ENCODE results near the gene STK4.

Gene STK4

DNA sequence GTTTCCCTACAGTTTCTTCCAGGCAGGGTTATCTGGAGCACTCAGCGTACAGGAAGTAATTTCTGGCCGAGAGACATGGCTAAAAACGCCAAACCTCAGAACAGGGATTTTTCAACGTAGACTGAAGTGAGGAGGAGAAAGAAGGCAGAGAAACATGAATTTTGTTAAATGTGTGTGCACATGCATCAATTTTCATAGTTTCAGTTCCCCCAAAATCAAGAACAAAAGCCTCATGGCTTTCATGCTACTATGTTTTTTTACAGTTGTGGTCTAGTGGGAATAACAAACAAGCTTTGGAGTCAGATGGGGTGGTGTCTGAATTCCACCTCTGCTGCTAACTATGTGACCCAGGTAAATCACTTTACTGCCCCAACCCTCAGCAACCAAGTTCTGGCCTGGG lies 11.0 kb upstream of the STK4 start:
- no peak for DNase-seq

DNA sequence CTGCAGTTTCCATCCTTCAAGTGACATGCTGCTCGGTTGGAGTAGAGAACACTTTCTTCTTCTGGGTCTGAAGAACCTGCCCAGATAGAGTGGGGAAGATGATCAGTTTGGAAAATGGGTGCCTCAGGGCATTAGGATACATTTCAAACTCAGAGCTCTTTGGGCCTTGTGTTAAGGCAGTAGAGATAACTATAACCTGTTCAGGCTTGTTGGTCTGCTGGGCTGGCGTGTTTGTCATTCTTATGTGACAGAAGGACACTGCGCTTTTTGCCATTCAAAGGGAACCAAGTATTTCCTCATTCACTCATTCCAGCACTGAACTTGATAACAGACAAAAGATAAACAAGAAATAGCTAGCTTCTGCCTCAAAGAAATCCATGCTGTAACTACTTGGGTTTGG lies 9.9 kb upstream of the STK4 start:
- no peak for DNase-seq

DNA sequence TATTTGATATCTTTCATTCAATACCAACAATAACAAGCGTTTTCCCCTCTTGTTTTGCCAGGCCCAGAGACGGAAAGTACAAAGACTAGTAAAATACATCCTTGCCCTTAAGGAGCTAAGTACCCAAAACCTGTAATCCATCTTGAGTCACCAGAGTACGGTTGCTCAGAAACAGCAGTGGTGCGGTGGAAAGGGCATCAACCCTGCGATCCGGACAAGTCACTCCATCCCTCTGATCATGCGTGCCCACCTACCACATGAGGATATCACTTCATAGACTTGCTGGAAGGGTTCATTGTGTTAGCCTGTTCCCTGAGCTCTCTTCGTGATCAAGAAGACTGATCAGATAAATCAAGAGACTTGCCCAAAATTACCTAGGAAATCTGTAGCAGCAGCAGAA lies 8.0 kb upstream of the STK4 start:
- no peak for DNase-seq

DNA sequence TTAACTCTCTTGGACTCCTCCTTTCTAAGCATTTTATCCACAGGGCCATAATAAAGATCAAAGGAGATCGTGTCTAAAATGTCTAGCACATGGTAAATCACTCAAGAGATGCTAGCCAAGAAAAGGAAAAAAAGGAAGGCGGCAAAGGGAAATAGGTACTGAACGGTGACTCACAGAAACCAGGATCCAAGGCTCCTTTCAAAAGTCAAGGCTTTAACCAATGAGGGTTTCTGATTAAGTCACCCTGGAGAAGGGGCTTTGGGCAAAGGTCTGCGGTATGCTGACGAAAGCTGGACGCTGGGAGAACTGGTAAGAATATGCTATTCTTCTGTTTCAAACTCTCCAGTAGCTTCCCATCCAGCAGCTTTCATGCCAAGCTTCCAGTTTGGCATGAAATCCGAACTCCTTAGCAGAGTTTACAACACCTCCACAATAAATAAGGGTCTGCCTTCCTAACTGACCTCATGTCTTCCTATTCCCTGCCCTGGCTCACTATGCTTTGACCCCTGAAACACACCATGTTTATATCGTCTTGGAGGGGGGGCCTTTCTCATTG lies 7.2 kb upstream of the STK4 start:
- DNase-seq = peak; percentile 3

DNA sequence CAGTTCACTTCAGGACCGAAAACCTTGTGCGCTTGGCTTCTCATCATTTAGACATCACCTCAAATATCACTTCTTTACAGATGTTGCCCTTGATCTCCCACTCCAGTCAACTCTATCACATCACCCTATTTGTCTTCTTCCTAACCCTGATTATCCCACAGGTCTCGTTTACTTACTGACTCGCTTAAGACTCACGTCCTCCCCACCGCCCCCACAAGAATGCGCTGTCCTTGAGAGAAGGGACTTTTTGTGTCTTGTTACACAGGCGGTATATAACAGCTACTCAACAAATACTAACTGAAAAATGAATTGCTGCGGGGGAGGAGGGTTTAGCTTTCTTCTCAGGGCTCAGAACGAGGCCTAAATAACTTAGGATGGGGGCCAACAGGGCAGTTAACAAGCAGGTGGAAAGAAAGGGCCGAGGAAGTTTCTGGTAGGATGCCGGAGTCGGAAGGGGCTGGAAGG lies 6.6 kb upstream of the STK4 start:
- DNase-seq = peak; percentile 66

DNA sequence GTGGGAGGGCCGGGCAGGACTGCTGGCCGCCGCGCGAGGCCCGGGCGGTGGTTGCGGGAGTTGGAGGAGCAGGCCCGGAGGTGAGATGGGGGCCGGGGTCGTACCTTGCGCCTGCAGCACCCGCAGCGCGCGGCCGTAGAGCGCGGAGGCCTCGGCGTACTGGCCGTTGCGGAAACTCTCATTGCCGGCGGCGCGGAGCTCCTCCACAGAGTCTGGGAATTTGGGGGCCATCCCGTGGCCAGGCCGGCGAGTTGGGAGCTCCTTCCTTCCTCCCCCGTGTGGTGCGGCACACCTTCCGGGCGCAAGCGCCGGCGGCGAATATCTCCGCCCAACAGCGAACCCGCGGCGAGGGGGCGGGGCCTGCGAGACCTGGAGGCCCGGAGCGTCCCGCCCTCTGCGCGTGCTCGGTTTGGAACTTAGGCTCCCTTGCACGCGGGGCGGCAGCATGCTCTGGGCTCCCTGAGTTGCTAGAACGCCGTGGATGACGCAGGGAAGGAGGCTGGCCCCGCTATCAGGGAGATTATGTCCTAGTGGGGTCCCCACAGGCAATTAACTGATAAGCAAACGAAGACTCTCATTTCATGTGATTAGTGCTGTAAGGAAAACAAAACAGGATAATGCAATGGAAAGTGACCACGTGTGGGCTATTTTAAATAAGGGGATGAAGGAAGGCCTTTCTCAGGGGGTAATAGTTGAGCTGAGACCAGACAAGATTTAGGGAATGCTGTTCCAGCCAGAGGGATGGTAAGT lies 6.0 kb upstream of the STK4 start, which contains the start of gene TOMM34:
Gene TOMM34 (minus strand): TSS at position 295 of the 750 bp plus-strand sequence. CDS start 64 bp downstream, at position 231.
- peak; percentile 80 for DNase-seq

DNA sequence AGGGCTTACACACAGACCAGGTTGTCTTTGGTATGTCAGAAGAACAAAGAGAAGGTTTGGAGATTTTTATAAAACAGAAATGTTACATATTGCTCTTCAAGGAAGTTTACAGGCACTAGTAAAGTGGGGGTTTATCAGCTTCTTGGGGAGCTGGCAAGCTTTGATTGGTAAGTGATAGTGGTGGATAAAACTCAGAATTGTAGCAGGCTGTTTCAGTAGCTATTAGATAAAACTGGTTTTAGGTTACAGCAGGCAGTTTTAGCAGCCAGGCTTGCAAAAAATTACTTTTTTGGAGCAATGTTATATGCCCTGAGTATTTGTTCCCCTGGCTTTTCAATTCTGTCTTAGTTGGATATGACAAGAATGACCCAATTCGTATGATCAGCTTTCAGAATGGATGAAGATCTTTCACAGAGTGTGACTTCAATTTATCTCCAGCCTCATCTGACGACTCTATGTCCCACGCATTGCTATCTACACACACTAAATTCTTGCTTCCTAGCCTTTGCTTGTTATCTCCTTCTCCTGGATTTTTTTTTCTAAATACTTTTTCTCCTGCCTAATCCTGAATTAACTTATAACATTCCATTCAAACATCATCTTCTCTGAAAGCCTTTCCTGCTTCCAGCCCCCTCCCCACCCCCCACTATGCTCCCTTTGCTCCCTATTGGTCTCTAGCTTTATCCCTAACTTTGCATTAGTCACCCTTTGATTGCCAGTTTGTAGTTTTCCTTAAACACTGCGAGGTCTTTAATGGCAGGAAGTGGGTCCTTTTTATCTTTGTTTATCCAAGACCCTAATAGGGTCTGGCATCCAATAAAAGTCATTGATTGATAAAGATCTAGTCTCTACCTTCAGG lies 5.1 kb upstream of the STK4 start:
- no peak for DNase-seq

DNA sequence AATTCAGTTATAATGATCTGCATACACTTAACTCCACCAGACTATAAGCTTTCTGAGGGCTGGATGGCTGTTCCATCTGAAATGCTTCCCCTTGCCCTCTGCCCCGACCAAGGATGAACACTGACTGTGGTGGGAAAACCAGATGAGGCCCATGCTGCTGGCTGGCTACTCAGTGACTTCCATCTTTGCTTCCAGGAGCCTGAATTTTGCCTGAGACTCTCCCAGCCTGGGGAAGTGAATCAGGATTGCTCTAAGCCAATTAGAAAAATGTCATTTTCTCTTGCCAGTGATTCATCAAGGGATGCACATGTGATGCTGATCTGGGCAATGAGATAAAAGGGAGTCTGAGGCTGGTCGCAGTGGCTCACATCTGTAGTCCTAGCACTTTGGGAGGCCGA lies 4.4 kb upstream of the STK4 start:
- peak; percentile 6 for DNase-seq

DNA sequence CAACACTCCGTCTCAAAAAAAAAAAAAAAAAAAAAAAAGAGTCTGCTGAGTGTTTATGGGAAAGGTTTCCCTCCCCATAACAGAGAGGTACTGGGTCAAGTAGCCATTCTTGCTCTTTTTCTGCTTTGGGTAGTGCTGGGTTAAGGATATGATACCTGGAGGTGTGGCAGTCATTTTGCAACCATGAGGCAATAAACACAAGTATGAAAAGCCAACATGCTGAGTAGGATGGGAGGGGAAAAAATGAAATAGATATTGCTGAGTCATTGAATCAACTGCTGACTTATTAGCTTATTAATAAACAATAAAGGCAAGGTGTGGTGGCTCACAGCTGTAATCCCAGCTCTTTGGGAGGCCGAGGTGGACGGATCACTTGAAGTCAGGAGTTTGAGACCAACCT lies 3.8 kb upstream of the STK4 start:
- DNase-seq = no peak

DNA sequence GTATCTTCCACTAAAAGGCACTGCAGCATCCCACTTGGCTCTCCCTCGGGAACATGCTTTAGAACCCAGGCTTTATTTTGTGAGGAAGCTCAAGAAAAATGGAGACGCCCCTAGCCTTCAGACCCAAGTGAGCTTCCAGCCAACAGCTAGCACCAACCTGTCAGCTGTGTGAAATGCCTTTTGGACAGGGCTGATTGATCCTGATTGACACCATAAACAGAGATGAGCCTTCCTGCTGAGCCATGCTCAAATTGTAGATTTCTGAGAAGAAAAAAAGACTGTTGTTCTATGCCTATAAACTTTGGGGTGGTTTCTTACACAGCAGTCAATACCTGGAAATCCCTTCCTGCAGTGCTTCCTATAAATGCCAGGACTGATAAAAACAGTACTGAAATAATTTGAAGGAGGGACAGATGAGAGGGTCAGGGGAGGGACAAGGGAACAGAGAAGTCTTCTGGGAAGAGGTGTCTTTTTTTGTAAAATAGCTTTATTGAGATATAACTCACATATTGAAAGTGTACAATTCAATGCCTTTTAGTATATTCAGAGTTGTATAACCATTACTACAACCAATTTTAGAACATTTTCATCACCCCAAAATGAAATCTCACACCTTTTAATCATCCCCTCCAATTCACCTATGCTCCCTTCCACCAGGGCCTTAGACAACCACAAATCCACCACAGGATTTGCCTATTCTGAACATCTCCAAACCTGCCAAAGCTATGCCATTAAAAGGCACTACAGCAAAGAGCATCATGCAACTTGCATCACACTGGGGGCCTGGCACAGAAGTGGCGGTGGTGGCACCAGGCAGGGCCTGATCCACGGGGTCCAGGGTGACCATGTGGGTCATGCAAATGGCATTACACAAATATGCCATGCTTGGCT lies 2.7 kb upstream of the STK4 start:
- DNase-seq = no peak

DNA sequence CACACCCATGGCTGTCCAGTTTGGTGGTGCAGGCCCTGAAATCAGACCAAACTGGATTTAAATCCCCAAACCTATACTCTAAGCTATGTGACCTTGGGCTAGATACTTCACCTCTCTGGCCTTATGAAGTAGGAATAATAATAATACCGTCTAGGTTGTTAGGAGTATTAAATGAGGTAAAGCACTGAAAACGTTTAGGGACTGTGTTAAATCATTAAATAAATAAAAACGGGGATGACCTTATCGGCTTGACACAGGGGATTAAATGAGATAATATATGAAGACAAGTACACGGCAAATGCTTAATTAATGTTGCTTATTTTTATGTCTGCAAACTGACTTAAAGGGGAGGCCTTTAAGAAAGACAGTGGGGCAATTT lies 672 bp upstream of the STK4 start:
- DNase-seq = no peak

DNA sequence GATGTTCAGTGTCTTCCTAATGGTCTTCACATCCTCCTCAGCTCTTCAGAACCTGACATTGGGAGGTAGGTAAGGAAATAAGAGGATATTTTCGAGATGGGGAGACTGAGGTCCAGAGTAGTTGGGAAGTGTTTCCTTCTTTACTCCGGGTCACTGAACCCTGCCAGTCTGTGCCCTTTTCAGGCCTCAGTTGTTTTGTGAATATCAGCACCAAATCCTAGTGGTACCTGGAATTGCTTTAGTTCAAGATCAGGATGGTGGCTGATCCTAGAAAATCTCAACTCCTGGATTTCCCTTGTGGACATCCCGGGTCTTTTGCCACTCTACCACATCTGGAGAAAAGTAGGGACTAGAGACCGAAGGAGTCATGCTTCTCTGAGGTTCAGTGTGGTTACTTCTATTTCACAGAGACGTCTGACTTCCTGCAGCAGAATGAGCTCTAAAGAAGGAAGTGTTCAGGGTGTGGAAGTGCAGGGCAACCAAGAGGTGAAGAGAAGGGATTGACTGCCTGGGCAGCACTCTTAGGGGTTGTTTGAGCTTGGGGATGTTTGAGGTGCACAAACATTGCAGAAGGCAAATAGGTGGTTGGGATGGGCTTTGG lies 995 bp downstream of the STK4 start:
- DNase-seq = no peak

DNA sequence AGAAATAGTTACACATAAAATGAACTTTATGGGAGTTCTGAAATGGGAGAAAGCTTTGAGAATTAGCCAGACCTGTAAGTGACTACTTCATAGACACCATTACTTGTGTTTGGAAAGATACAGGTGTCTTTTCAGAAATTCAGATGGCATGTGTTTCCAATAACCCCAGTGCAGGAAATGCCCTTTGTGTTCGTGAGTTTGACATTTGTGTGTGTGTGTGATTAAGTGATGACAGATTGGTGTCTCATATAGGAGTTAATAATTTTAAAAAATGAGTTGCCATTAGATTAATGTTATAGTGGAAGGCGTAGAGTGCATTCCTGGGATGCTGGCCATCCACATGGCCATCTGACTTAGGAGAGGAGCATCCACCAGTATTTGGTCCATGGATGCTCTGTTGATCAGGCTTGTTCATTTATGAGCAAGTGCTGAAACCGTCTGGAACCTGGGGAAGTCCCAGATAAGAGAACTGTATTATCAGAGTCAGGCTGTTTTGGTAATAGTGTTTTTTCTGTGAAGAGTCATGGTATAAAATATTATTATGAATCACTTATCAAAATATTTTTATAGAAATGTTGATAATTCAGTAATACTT lies 3.1 kb downstream of the STK4 start:
- DNase-seq = no peak

DNA sequence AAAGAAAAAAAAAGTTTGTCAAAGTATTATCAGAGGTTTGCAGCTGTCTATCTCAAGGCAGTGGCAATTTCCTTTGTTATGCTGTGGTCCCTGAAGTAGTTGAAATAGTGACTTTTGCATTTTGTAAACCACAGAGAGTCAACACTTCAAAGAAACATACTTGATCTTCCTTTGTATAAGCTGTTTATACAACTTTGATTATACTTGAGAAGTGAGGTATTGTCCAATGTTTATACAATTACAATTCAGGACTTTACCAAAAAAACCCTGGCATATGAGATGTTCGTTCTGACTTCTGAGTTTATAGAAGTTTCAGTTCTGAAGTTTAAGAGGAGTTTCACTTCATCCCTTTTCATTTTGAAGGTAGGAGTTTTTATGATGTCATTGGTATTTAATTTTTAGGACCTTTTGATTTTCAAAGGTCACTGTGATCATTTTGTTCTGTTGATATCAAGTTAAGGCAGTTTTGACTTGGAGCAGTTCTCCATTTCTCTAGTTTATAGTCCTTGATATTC lies 4.0 kb downstream of the STK4 start:
- DNase-seq = no peak

DNA sequence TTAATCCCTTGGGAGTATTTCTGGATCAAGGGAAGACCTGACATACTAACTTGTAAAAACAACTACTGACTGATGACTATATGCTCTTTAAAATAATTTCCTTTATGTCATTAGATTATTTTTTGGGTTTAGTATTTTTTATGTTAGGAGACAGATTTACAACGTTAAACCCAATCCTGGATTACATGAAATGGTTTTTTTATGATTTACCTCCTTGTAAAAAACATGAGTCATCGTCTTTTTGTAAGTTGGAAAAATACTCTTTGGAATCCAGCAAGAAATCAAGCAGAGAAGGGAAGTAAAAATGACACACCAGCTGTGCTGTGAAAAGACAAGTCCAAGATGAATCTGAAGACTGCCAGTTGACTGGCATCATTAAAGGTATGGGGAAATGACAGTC lies 6.7 kb downstream of the STK4 start:
- DNase-seq = no peak

DNA sequence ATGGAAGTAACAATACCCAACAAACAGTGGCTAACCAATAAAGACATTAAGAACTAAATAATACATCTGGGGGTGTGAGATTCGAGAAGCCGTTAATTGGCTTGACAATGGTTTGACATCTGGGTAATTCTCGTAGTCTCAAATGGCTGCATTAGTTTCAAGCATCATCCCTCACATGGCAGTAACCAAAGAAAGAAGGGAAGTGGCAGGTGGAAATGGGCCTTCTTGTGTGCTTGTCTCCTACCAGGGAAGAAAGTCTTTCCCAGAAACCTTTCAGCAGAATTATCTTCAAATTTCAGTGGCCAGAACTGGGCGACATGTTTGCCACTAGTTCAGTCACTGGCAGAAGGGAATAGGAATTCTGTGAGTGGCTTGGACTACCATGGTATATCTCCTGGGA lies 10.4 kb downstream of the STK4 start:
- no peak for DNase-seq

DNA sequence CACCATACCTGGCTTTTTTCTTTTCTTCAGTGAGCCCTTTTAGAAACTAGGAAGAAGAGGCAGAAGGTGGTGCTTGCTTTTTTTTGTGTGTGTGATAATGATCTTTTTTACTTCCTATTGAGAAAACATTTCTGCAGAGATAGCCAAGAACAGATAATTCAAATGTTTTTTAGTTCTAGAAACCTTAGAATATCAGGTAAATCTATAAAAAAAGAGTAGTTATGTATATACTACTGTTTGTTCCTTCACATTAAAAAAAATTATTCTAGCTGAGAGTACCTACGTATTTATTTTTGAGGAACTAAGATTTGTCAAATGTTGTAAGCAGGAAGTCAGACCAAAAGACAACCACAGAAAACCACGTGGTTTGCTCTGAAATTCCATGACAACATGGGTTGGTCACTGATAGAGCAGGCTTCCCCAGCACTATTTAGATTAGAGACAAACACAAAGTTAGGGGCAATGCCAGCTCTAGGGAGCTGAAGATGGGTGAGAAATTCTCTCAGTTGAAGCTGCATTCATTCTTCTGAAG lies 12.8 kb downstream of the STK4 start:
- no peak for DNase-seq

DNA sequence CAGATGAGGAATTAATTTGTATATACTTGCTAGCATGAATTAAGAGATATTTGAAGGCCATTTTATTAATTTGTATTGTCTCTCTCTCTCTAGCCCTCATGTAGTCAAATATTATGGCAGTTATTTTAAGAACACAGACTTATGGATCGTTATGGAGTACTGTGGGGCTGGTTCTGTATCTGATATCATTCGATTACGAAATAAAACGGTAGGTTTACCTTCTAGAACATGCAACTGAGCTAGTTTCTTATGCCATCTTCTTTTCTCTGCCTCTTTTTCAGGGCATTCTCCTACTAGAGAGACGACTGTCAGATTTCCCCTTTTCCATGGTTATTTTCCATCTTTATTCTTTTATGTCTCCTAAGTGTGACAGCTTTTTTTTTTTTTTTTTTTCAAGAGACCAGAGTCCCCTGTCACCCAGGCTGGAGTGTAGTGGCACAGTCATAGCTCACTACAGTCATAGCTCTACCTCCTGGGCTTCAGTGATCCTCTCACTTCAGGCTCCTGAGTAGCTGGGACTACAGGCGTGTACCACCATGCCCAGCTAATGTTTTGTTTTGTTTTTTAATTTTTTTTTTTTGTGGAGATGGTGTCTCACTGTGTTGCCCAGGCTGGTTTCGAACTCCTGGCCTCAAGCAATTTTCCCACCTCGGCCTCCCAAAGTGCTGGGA lies 15.6 kb downstream of the STK4 start:
- DNase-seq = no peak

DNA sequence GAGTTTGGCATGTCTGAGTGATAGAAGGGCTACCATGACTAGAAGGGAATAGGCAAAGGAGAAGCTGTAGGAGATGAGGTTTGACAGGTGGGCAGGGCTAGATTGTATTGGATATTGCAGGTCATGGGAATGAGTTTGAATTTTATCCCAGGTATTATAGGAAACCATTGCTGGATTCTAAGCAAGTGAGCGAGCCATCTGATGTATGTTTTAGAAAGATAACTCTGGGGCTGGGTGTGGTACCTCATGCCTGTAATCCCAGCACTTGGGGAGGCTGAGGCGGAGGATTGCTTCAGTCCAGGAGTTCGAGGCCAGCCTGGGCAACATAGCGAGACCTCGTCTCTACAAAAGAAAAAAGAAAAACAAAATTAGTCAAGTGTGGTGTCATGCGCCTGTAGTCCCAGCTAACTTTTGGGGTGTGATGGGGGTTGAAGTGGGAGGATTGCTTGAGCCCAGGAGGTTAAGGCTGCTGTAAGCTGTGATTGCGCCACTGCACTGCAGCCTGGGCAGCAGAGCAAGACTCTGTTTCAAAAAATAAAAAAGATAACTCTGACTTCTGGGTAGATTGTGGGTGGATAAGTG lies 16.9 kb downstream of the STK4 start:
- no peak for DNase-seq

DNA sequence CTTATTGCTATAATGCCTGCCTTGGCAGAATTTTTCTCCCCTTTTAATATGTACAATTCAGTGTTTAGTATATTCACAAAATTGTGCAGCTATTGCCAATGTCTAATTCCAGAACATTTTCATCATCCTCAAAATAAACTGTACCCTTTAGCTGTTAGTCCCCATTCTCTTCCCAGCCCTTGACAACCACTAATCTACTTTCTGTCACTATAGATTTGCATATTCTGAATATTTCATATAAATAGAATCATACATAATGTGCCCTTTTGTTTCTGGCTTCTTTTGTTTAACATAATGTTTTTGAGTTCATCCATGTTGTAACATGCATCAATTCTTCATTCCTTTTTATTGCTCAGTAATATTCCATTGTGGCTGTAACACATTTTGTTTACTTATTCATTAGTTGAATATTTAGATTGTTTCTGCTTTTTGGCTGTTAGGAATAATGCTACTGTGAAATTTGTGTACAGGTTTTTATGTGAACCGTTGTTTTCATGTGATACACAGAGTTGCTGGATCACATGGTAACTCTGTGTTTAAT lies 22.4 kb downstream of the STK4 start:
- no peak for DNase-seq
